Fibroblast of skin of back (primary cell): ENCODE data around the gene TNFRSF1A. TPM values are rescaled to one million over a fixed set of nuclear protein-coding genes. Genes with fewer than 3 reads are reported as not detected.

ENCODE experiments used
- DNase-seq: peaks from one replicate; pipeline ENCODE4 v3.0.0-alpha.2; 2013
- polyA plus RNA-seq, 2 experiments: library from polyadenylated mRNA; unstranded; fragments of 120-200 nt; gene quantifications; one replicate each; pipeline ENCODE4 v1.2.1, GENCODE V29; 2013; ENCODE audit not compliant: insufficient read length in 2 of 2

Gene TNFRSF1A
- 159 TPM for polyA plus RNA-seq (2013, experiment 1 of 2; ENCODE audit: insufficient read length)
- 107 TPM for polyA plus RNA-seq (2013, experiment 2 of 2; ENCODE audit: insufficient read length)

GRCh38 chr12:6341417-6342139 lies at the start of gene TNFRSF1A:
TNFRSF1A (minus strand) TSS chr12:6342076; CDS start chr12:6341814, 262 bp downstream.
- peak; percentile 83 for DNase-seq

GRCh38 chr12:6391013-6391412 lies 49.1 kb upstream of the TNFRSF1A start:
- no peak for DNase-seq

- DNase-seq: no peak
Observed at GRCh38 chr12:6390084-6390799, 48.4 kb upstream of the TNFRSF1A start.

GRCh38 chr12:6387541-6387940 lies 45.7 kb upstream of the TNFRSF1A start:
- no peak for DNase-seq

GRCh38 chr12:6386491-6386890 lies 44.6 kb upstream of the TNFRSF1A start:
- DNase-seq: no peak

- no peak for DNase-seq
Observed at GRCh38 chr12:6386038-6386437, 44.2 kb upstream of the TNFRSF1A start.

- DNase-seq: no peak
Observed at GRCh38 chr12:6384499-6385436, 42.9 kb upstream of the TNFRSF1A start.

GRCh38 chr12:6383572-6384498 lies 42.0 kb upstream of the TNFRSF1A start, which contains the start of gene LTBR:
LTBR (plus strand) TSS chr12:6384162; CDS start chr12:6384359, 197 bp downstream.
- peak; percentile 92 for DNase-seq

- DNase-seq: no peak
Observed at GRCh38 chr12:6382982-6383381, 41.1 kb upstream of the TNFRSF1A start.

- DNase-seq: no peak
Observed at GRCh38 chr12:6382371-6382770, 40.5 kb upstream of the TNFRSF1A start.

- DNase-seq: peak; percentile 52
Observed at GRCh38 chr12:6380141-6381121, 38.6 kb upstream of the TNFRSF1A start.

GRCh38 chr12:6378709-6379472 lies 37.0 kb upstream of the TNFRSF1A start:
- no peak for DNase-seq

GRCh38 chr12:6377667-6377994 lies 35.8 kb upstream of the TNFRSF1A start:
- no peak for DNase-seq

- no peak for DNase-seq
Observed at GRCh38 chr12:6376870-6377666, 35.2 kb upstream of the TNFRSF1A start.

GRCh38 chr12:6376079-6376869 lies 34.4 kb upstream of the TNFRSF1A start:
- DNase-seq: peak; percentile 61

GRCh38 chr12:6375269-6376078 lies 33.6 kb upstream of the TNFRSF1A start, which contains the start of gene SCNN1A:
SCNN1A (minus strand) TSS chr12:6375563; CDS start chr12:6374783, 780 bp downstream.
- DNase-seq: no peak

GRCh38 chr12:6374786-6375160 lies 32.9 kb upstream of the TNFRSF1A start:
- no peak for DNase-seq
